Stimulated activated naive CD4-positive, alpha-beta T cell (primary cell): ENCODE data around the gene ELK4.

Experiments
- DNase-seq, 6 experiments: peaks; one replicate each; lab custom pipeline; 2025; lab: John Stamatoyannopoulos, UW

The ELK4 gene

GRCh38 chr1:205595861-205596260, 36.0 kb downstream of the ELK4 start:
- DNase-seq = no peak

GRCh38 chr1:205595435-205595834, 36.4 kb downstream of the ELK4 start:
- DNase-seq = no peak

DNA sequence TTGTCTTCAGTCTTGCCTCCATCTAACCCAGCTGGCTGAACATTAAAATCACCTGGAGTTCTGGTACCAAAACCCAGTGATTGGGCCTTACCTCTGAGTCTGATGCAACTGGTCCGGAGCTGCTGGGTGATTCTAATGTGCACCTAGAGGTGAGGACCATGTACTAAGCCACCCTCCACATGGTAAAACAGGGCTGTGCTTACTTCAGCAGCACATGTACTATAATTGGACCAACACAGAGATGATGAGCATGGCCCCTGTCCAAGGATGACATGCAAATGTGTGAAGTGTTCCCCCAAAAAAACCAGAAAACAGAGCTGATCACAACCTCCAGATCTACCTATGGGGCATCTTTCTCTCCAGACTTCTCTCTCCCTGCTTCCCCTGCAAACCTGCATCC, 37.0 kb downstream of the ELK4 start:
- no peak for DNase-seq

GRCh38 chr1:205593967-205594366, 37.8 kb downstream of the ELK4 start:
- no peak for DNase-seq

DNA sequence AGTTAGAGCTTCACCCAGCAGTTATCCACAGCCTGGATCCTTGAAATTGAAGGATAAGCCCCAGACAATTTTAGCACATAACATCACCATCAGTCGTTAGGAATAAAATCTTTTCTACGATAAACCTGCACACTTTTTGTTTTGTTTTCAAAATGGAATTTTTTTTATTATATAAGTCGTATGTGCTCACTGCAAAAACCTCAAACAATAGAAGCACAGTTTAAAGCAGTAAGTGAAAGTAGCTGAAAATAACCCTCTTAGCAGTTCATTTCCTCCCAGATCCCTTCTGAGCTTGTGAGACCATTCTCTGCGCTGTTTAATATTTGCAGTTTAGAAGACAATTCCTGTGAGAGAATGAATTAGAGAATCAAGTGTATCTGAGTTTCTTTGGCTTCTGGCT, 38.3 kb downstream of the ELK4 start:
- peak in 3 of 6 experiments; percentile 66 to 70 (median 67) for DNase-seq

DNA sequence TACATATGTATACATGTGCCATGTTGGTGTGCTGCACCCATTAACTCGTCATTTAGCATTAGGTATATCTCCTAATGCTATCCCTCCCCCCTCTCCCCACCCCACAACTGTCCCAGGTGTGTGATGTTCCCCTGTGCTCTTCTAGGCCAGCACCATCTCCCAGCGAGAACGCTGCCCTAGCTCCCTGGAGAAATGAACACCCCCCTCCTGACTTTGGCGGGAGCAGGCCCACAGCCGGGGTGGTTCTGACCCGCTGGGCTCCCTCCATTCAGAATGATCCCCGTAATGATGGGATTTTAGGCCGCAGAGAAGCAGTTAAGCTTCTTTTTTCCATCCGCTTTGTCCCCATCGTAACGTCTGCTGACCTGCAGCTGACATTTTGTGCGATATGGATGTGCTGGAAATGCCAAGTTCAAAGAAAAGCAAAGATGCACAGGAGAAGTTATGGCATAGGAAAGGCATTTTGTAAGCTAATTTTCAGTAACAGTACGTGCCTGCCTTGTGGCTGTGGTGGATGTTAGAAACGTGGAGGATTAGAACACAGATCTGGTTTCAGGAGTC, 39.3 kb downstream of the ELK4 start:
- DNase-seq = no peak

DNA sequence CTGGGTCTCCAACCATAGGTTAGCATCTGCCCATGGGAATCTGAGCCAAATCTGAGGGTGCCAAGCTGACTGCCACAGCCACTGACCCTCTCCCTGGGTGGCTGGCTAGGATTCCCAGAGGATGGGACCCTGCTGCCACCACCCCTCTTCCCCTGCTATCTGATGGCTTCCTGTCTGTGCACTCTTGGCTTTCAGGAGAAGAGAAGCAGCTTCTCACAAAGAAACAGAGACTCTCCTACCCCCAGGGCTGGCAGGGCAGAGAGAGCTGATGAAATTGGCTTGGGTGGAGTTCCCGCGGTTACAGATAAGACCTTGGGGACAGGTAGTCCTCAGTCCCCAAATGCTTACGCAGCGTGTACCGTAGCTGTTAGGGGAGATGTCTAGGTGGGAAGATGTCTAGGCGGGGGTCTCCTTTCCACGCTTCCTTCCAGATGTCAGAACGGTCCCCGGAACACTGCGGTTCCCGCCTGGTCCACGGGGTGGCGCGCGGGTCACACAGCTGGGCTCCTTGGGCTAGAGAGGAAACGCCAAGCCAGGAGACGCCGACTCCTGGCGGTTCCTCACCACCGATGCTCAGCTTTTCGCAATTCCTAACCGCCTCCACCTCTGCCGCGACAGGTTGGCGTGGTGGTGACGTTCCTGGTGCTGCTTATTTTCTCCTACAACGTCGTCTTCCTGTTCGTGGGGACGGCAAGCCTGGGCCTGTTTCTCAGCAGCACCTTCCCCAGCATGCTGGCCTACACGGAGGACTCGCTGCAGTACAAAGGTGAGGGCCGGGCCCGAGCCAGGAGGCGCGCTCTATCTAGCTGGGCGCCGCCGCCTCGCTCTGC, 40.1 kb downstream of the ELK4 start:
- peak; percentile 83 to 93 (median 88) for DNase-seq

GRCh38 chr1:205590777-205591513, 40.9 kb downstream of the ELK4 start:
- peak in 1 of 6 experiments; percentile 7 for DNase-seq

DNA sequence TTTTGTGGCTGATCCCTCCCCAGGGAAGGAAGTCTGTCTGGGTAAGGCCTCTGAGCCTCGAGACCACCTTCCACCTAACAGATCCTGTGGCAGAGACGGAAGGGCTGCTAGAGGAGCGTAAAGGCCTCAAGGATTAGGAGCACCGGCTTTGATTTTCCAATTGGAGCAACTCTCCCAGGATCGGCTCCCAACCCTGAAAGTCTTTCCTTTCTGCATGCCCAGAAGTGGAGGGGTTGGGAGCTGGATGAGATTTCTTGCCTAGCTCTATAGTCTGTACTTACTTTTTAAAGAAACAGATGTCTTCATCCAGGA, 41.4 kb downstream of the ELK4 start:
- no peak for DNase-seq

DNA sequence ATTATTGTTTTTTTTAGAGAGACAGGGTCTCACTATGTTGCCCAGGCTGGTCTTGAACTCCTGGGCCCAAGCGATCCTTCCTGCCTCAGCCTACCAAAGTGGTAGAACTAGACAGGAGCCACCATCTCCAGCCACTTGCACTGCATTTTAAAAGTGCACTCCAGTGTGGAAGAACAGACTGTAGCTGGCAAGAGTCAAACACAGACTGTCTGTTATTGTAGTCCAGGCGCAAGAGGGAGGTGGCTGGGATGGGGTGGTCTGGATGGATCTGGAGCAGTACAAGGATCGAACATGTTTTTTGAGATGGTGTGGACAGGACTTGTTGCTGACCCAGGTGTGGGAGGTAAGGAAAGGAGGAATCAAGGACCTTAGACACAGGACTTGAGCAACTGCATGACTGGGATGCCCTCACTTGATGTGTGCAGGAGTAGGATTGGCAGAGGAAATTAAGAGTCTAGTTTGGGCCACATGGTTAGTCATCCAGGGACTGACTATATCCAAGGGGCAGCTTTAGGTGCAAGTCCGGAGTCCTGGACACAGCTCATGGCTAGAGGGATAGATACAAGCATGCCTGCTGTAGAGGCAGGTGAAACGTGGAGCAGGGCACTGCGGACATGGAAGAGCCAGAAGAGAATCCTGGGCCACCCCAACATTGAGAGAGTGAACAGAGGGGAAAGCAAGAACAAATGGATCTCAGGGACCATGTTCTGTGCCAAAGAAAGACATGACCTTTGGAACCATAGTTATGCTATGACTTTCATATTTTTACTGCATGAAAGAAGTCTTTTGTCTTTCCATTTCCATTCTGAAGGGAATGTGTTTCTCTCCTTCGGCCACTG, 42.0 kb downstream of the ELK4 start:
- no peak for DNase-seq

- no peak for DNase-seq
Observed at GRCh38 chr1:205589046-205589445, 42.8 kb downstream of the ELK4 start.

- no peak for DNase-seq
Observed at GRCh38 chr1:205588636-205589035, 43.2 kb downstream of the ELK4 start.

GRCh38 chr1:205587581-205587980, 44.2 kb downstream of the ELK4 start:
- DNase-seq = no peak

- no peak for DNase-seq
Observed at GRCh38 chr1:205585835-205586785, 45.7 kb downstream of the ELK4 start.

DNA sequence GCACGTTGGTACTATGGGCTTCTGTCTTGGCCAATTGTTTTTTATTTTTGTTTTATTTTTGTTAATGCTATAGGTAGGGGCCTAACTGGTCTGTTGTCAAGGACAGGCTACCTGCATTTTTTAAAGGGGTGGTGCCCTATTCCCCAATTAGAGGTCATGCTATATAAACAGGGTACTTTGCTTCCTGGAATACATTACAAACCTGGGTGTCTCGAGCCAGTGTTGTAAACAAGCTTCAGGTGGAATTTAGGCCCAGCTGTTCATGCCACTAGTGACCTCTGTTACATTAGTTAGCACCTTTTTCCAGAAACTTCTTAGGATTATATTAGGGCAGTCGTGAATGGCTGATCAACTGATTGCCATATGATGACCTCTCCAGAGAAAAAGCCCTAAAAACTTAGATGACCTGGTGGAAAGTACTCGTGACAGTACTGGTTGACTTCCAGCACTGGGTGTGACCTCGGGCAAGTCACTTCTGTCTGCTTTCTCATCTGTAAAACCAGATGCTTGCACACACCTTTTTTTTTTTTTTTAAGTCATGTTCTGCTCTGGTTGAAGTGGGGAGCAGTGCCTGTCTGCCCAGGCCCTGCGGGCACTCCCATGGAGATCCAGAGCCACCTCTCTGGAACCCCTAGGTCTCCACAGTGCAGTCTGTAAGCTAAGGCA, 46.5 kb downstream of the ELK4 start:
- no peak for DNase-seq

DNA sequence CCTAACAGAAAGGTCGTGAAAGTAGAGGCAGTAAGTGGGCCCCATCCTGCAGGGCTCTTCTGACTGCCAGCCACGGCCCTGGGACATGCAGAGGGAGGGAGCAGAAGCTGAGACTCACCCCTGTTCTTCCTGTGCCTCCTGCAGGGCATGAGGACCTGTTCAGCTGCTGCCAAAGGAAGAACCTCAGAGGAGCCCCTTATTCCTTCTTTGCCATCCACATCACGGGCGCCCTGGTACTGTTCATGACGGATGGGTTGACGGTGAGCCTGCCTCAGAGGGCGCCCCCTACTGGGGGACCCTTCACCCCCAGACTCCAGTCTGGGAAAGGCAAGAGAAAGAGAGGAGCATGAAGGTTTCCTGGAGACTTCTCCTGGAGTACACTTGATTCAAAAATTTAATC, 47.1 kb downstream of the ELK4 start:
- no peak for DNase-seq

DNA sequence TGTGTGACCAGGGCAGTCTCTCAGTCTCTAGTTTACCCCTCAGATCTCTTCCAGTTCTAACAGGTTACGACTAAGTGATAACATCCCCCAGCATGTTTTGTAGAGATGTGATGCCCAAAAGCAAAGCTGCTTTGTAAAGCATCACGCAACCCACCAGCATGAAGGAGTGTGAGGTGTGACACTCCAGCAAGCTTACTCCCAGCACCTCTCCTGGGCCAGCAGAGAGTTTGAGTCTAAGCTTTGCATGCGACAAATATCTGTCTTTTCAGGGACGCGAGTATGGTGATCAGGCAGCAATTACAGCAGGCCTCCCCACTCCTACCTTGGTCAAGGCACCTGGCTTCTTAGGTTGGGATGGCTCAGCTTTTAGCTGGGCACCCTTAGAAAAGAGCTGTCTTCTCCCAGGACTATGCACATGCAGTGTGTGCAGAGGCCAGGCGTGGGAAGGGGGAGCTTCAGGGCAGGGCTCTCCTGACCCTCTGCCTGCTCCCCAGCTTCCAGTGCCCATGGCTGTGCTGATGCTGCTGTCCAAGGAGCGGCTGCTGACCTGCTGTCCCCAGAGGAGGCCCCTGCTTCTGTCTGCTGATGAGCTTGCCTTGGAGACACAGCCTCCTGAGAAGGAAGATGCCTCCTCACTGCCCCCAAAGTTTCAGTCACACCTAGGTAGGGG, 48.2 kb downstream of the ELK4 start:
- DNase-seq = no peak

DNA sequence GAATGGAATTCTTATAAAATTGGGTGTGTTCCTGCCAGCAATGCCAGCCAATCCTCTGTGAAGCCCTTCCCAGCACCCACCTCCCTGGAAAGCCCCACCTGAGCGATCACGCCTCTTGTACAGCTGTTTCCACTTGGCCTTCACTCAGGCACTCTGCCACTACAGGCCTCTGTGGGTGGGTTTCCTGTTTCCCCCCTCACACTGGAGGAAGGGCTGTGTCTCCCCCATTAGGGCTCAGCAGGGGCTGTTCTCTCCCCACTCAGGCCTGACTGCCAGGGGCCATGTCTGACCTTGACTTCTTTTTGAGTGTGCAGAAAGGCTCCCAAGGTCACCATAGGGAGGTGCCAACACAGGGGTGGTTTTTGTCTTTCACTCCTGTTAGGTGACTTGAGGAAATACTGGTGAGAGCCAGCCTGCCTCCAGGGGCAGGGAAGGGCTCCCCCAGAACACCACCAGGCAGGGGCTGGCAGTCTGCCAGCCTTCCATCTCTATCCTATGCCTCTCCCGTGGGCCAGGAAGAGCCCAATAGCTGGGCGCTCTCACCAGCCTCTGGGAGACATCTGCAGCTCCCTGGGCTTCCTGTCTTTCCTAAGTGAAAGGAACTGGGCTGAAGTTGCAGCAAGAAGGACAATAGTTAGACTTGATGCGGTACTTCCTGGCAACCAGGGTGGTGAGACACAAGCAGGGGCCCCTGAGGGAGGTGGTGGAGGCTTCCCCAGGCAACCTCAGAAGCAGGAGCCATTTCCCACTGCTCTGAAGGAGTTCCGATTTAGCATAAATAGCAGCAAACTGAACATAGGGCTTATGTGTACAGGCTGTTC, 49.1 kb downstream of the ELK4 start:
- no peak for DNase-seq

GRCh38 chr1:205582046-205582445, 49.8 kb downstream of the ELK4 start:
- DNase-seq = no peak
